Dermis blood vessel endothelial cell (primary cell): ENCODE data around the gene MYL2. TPM values are rescaled to one million over a fixed set of nuclear protein-coding genes. Genes with fewer than 3 reads are reported as not detected.

Experiments
- DNase-seq: peaks from one replicate; pipeline ENCODE4 v3.0.0; 2010
- total RNA-seq: library from RNA; depleted of rRNA; stranded (reverse); fragments of >200 nt; gene quantifications from 2 replicates; pipeline ENCODE4 v1.2.3, GENCODE V29; 2014

Gene MYL2
- total RNA-seq, 1 donor from 2014 or later, result 0.34 TPM

- DNase-seq, result no peak
Measured at GRCh38 chr12:110929818-110930217, 9.4 kb upstream of the MYL2 start.

GRCh38 chr12:110928700-110929099 lies 8.3 kb upstream of the MYL2 start:
- DNase-seq, result no peak

- no peak for DNase-seq
Measured at GRCh38 chr12:110927546-110927945, 7.2 kb upstream of the MYL2 start.

- DNase-seq, result no peak
Measured at GRCh38 chr12:110923692-110924334, 3.4 kb upstream of the MYL2 start.

GRCh38 chr12:110923192-110923591 lies 2.8 kb upstream of the MYL2 start:
- DNase-seq, result no peak

- DNase-seq, result no peak
Measured at GRCh38 chr12:110922652-110923051, 2.3 kb upstream of the MYL2 start.

GRCh38 chr12:110921262-110921661 lies 883 bp upstream of the MYL2 start:
- no peak for DNase-seq

- DNase-seq, result no peak
Measured at GRCh38 chr12:110919720-110920119, 659 bp downstream of the MYL2 start.

- DNase-seq, result peak; percentile 44
Measured at GRCh38 chr12:110917961-110918360, 2.4 kb downstream of the MYL2 start.

- DNase-seq, result peak; percentile 85
Measured at GRCh38 chr12:110917467-110917866, 2.9 kb downstream of the MYL2 start.

GRCh38 chr12:110916295-110916875 lies 4.0 kb downstream of the MYL2 start:
- DNase-seq, result peak; percentile 43

- DNase-seq, result no peak
Measured at GRCh38 chr12:110913119-110914056, 7.0 kb downstream of the MYL2 start.

GRCh38 chr12:110912263-110912662 lies 8.1 kb downstream of the MYL2 start:
- DNase-seq, result no peak

- no peak for DNase-seq
Measured at GRCh38 chr12:110908377-110909152, 11.8 kb downstream of the MYL2 start.

- no peak for DNase-seq
Measured at GRCh38 chr12:110907583-110907982, 12.8 kb downstream of the MYL2 start.

- no peak for DNase-seq
Measured at GRCh38 chr12:110906985-110907384, 13.4 kb downstream of the MYL2 start.

- no peak for DNase-seq
Measured at GRCh38 chr12:110906516-110906915, 13.9 kb downstream of the MYL2 start.

- no peak for DNase-seq
Measured at GRCh38 chr12:110906083-110906482, 14.3 kb downstream of the MYL2 start.

- no peak for DNase-seq
Measured at GRCh38 chr12:110903511-110903910, 16.9 kb downstream of the MYL2 start.

- DNase-seq, result no peak
Measured at GRCh38 chr12:110901401-110901800, 19.0 kb downstream of the MYL2 start.

- no peak for DNase-seq
Measured at GRCh38 chr12:110896559-110896958, 23.8 kb downstream of the MYL2 start.

GRCh38 chr12:110893956-110894355 lies 26.4 kb downstream of the MYL2 start:
- DNase-seq, result no peak

GRCh38 chr12:110889361-110889760 lies 31.0 kb downstream of the MYL2 start:
- no peak for DNase-seq
